Measurements from ENCODE around the gene BTN2A1.
"Not testable (repeated sequence)": the region's sequence is repeated elsewhere in the genome, so short reads cannot be mapped to it uniquely, and the experiment has no call there.

The BTN2A1 gene

DNA sequence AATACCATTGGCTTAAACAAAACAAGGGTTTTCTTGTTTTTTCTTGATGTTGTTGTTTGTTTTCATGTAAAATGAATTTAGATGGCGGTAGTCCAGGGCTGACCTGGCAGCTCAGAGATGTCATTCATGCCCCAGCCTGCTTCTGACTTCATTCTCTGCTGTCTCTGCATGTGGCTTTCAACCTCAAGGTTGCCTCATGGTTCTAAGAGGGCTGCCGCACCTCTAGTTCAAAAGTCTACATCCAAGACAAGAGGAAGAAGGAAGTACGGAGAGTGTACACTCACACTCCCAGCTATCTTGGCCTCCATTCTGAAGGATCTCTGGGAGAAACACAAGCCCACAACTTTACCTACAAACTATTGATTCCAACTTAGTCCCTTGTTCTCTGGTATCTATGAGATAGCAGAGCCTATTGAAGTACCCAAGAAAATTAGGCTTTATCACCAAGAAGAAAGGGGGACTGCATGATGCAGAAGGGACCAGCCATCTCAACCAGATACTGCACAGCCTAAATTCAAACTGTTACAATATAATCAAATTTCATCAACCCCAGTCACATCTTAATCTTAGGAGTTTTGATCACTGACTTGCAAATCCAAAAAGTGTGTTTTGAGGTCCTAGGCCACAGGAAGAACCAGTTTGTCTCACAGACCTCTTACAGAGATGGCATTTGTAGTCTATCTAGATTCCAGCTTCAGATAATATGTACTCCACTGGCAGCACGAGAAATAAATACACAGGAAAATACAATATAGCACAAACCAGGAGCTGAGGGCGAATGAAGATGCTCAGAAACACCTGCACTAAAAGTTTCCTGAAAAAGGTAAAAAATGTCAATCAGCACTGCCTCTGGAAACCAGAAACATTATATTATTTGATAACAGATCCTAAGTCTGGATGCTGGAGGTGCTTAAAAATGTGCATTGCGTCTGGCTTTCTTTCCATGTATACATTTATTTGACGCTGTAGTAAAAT is 18.3 kb upstream of the BTN2A1 start:
- in situ Hi-C loops (cut with HindIII; ENCODE audit: low pct_unique_long_range_greater_than_20kb, low sequenced_read_pairs): no loop called here
- no peak for TF ChIP-seq JUND (IDR thresholded peaks at IDR 0.05; ENCODE audit: low read depth)
- DNase-seq (ENCODE audit: low read depth in 1 of 2, low spot score in 1 of 2): no peak

DNA sequence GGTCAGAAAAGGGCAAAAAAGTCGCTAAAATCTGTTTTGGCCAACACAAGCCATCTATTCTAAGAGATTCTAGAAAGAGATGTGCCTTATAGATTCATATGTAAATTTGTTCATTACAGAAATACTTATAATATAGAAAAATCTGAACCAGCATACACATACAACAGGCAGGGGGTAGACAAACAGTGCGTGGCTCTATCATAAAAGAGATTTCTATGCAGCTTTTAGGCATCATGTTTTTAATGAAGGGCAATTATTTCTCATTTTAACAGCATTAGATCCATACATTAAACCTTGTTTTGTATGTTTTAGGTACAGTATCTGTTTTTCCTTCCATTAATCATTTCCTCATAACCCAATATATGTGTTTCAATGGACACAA is 16.8 kb upstream of the BTN2A1 start:
- TF ChIP-seq JUND (IDR thresholded peaks at IDR 0.05; ENCODE audit: low read depth): no peak
- DNase-seq (ENCODE audit: low read depth in 1 of 2, low spot score in 1 of 2): no peak
- in situ Hi-C loops (cut with HindIII; ENCODE audit: low pct_unique_long_range_greater_than_20kb, low sequenced_read_pairs): no loop called here

DNA sequence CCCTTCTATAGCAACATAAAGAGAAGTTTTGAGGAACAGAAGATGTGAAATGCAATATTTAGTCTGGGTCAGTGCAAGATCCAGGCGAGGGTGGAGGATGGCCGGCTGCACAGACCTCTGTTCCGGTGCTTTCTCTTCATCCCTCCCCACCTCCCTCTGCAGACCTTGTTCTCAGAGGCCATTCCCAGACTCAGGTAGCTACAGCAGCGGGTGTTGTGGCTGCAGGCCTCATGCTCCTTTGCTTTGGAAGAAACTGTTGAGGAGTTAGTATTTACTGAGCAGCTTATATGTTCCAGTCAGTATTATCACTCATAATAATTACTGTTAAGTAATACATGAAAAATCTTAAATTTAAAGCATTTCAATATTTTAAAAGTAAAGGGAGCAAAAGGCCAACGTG is 15.8 kb upstream of the BTN2A1 start:
- in situ Hi-C loops (cut with HindIII; ENCODE audit: low pct_unique_long_range_greater_than_20kb, low sequenced_read_pairs): no loop called here
- no peak for DNase-seq (ENCODE audit: low read depth in 1 of 2, low spot score in 1 of 2)
- no peak for TF ChIP-seq JUND (IDR thresholded peaks at IDR 0.05; ENCODE audit: low read depth)

DNA sequence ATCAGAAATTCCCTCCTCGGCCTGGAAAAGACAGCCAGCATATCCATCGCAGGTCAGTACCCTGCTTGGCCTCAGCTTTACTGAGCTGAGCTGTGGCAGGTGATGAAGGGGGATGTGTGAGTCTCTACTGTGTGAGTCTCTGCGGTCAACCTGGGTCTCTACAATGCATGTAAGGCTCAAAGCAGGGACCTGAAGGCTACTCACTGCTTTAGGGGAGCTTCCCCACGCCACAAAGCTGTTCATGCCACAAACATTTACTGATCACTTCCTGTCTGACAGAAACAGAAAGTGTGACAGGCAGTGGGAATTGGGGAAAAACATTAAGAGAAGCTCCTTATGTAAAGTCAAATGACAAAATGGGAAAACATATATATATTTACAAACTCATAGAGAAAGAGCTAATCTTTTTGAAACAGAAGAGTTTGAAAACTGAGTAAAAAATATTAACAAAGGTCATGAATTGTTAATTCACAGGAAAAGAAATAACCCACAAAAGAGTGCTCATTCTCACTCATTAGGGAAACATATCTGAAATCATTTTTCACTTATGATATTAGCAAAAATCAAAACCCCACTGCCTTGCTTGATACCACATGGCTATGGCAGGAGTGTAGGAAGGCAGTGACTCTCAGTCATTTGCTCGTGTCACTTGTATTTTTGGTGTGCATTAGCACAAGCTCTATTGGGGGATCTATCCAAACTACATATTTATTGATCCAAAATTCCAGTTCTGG is 11.7 kb upstream of the BTN2A1 start:
- no peak for TF ChIP-seq JUND (IDR thresholded peaks at IDR 0.05; ENCODE audit: low read depth)
- in situ Hi-C loops (cut with HindIII; ENCODE audit: low pct_unique_long_range_greater_than_20kb, low sequenced_read_pairs): no loop called here
- DNase-seq (ENCODE audit: low read depth in 1 of 2, low spot score in 1 of 2): no peak

DNA sequence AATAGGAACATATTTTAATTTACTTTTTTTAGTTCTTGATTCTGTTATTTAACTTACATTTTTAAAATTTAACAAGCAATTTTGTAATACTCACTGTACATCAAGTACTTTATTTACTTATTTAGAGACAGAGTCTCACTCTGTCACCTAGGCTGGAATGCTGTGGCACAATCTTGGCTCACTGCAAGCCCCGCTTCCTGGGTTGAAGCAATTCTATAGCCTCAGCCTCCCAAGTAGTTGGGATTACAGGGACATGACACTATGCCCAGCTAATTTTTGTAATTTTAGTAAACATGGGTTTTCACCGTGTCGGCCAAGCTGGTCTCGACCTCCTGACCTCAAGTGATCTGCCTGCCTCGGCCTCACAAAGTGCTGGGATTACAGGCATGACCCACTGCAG is 10.5 kb upstream of the BTN2A1 start:
- TF ChIP-seq JUND (IDR thresholded peaks at IDR 0.05; ENCODE audit: low read depth): no peak
- no peak for DNase-seq (ENCODE audit: low read depth in 1 of 2, low spot score in 1 of 2)
- in situ Hi-C loops (cut with HindIII; ENCODE audit: low pct_unique_long_range_greater_than_20kb, low sequenced_read_pairs): no loop called here

DNA sequence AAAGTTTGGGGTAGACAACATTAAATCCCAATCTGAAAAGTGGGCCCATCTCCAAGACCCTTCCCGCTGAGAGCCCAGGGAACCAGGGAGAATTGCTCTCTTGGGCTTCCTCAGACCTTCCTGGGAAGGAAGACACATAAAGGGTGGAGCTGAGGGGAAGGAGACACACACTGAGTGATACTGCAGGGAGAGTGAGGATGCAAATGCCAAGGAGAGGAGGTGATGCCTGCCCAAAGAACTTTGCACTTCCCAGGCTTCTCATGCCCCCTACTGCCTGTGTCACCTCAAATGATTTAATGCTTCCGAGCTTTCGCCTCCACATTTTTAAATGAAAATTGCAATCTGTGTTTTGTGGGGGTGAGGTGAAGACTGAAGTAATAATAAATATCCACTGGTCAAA is 7.5 kb upstream of the BTN2A1 start:
- in situ Hi-C loops (cut with HindIII; ENCODE audit: low pct_unique_long_range_greater_than_20kb, low sequenced_read_pairs): no loop called here
- no peak for TF ChIP-seq JUND (IDR thresholded peaks at IDR 0.05; ENCODE audit: low read depth)
- DNase-seq (ENCODE audit: low read depth in 1 of 2, low spot score in 1 of 2): no peak

DNA sequence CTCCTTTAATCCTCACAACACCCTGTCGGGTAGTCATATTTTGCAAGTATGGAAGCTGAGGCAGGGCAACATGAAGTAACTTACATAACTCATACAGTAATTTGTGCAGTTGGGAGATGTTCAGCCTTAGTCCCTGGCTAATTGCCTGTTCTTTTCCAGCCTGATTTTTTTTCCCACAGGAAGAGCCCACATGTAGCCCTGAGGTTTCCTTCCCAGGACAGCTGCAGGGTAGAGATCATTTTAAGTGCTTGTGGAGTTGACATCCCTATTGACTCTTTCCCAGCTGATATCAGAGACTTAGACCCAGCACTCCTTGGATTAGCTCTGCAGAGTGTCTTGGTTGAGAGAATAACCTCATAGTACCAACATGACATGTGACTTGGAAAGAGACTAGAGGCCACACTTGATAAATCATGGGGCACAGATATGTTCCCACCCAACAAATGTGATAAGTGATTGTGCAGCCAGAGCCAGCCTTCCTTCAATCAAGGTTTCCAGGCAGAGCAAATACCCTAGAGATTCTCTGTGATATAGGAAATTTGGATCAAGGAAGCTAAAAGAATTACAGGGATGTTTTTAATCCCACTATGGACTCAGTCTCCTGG is 5.0 kb upstream of the BTN2A1 start:
- DNase-seq (ENCODE audit: low read depth in 1 of 2, low spot score in 1 of 2): no peak
- in situ Hi-C loops (cut with HindIII; ENCODE audit: low pct_unique_long_range_greater_than_20kb, low sequenced_read_pairs): no loop called here
- no peak for TF ChIP-seq JUND (IDR thresholded peaks at IDR 0.05; ENCODE audit: low read depth)

DNA sequence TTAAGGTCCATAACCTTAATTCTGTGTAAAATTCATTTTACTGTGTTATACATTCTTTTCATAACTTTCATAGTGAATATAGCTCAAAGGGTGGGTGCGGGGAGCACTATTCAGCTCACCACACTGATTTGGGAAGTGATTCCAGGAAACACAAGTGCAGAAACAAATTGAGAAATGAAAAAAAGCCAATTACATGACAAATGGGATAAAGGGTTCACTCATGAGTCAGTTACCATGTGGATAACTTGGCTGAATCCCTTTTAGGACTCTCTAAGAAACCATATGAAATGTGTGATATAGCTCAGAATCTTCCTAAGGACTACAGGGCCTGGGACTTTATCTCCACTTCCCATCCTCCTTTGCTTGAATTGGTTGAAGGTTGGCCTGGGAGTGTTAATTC is 3.1 kb upstream of the BTN2A1 start:
- DNase-seq (ENCODE audit: low read depth in 1 of 2, low spot score in 1 of 2): no peak
- no peak for TF ChIP-seq JUND (IDR thresholded peaks at IDR 0.05; ENCODE audit: low read depth)
- in situ Hi-C loops (cut with HindIII; ENCODE audit: low pct_unique_long_range_greater_than_20kb, low sequenced_read_pairs): no loop called here

DNA sequence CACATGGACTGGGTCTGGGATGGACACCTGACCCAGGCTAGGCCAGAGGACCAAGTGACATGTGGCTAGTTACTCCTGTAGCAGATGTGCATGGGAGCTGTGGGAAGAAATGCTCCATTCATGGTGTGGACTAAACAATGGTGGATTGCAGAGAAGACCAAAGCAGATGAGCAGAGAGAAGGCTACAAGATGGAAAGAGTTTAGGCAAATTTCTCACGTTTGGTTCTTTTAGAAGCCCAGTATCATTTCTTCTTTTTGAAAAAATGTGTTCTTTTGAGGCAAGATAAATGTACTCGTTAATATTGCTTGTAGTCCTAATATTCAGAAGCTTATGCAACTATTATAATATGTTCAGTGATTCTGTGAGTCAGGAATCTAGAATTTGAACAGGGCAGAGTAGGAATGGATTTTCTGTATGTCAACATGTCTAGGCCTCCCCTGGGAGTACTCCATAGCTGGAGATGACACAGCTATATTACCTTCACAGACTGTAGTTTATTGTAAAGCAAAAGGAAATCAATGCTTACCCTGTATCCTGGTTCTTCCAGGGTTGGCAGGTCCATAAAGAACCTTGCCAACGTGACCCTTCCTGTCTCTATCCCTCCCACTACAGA is 2.3 kb upstream of the BTN2A1 start:
- in situ Hi-C loops (cut with HindIII; ENCODE audit: low pct_unique_long_range_greater_than_20kb, low sequenced_read_pairs): no loop called here
- TF ChIP-seq JUND (IDR thresholded peaks at IDR 0.05; ENCODE audit: low read depth): no peak
- DNase-seq (ENCODE audit: low read depth in 1 of 2, low spot score in 1 of 2): no peak

DNA sequence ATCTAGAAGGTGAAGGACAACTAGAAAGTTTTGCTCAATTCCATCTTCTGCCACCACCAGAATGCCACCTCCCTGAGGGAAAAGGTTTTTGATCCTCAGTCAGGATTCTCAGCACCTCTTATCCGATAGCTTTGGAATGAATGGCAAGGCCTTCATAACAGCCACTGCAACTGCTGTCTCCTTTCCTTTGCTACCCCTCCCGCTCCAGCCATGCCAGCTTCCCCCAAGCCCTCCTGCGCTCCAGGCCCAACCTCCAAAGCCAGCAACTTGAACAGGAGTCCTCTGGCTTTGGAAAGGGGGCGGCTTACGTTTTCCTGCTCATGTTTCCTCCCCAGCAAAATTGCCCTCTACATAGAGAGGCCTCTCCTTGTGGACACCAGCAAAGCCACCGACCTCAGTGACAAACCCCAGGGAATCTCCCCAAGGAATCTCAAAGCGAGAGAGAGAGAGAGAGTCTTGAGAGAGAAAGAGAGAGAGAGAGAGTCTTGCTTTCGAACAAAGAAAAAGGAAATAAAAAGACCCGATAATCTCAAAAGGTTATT is 420 bp upstream of the BTN2A1 start:
- no peak for TF ChIP-seq JUND (IDR thresholded peaks at IDR 0.05; ENCODE audit: low read depth)
- in situ Hi-C loops (cut with HindIII; ENCODE audit: low pct_unique_long_range_greater_than_20kb, low sequenced_read_pairs): no loop called here
- DNase-seq (ENCODE audit: low read depth in 1 of 2, low spot score in 1 of 2): no peak

DNA sequence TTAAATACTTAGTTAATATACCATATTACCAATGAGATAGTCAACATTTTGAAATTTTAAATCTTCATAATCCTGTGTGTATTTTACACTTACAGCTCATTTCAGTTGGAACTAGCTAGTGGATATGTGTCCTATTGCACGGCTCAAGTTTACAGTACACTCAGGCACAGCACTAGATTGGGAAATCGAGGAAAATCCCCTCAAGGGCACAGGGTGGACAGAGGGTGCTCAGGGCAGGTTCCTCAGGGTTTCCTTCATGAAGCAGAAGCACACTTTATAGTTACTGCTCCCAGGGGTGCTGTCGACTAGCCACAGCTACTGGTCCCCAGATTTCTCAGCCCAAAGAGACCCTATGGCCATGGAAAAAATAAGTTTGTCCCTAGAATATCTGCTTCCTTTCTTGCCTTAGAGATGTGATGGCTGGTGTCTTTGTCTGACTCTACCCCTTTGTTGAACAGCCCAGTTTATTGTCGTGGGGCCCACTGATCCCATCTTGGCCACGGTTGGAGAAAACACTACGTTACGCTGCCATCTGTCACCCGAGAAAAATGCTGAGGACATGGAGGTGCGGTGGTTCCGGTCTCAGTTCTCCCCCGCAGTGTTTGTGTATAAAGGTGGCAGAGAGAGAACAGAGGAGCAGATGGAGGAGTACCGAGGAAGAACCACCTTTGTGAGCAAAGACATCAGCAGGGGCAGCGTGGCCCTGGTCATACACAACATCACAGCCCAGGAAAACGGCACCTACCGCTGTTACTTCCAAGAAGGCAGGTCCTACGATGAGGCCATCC is 1.5 kb downstream of the BTN2A1 start:
- TF ChIP-seq JUND (IDR thresholded peaks at IDR 0.05; ENCODE audit: low read depth): no peak
- in situ Hi-C loops (cut with HindIII; ENCODE audit: low pct_unique_long_range_greater_than_20kb, low sequenced_read_pairs): no loop called here

DNA sequence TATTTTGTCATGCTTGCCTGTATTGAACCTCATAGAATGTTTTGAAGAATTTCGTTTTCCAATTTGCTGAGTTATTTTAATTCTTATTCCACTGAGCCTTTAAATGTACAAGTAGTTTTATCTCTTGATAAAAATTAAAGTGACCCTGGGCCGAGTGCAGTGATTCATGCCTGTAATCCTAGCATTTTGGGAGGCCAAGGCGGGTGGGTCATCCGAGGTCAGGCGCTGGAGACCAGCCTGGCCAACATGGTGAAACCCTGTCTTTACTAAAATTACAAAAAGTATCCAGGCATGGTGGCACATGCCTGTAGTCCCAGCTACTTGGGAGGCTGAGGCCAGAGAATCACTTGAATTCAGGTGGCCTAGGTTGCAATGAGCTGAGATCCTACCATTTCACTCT is 3.6 kb downstream of the BTN2A1 start:
- in situ Hi-C loops (cut with HindIII; ENCODE audit: low pct_unique_long_range_greater_than_20kb, low sequenced_read_pairs): not testable (repeated sequence)

More for the DNA sequence above, 1.5 kb downstream of the BTN2A1 start:
- DNase-seq (ENCODE audit: low read depth in 1 of 2, low spot score in 1 of 2): no peak

More for the DNA sequence above, 3.6 kb downstream of the BTN2A1 start:
- DNase-seq (ENCODE audit: low read depth in 1 of 2, low spot score in 1 of 2): not testable (repeated sequence)
